ENCODE measurements around the gene ZNF514.

Gene ZNF514

GRCh38 chr2:95159690-95160449 lies at the start of gene ZNF514:
Gene ZNF514, minus strand, starts transcription at chr2:95159848. Its CDS starts 6,595 bp downstream, at chr2:95153253.
- DNase-seq = peak; percentile 79

GRCh38 chr2:95208106-95208505 lies 48.5 kb upstream of the ZNF514 start:
- no peak for DNase-seq

GRCh38 chr2:95207111-95207961 lies 47.7 kb upstream of the ZNF514 start, which contains the start of gene ZNF892:
Gene ZNF892, plus strand, starts transcription at chr2:95207521. Its CDS starts 295 bp downstream, at chr2:95207816.
- DNase-seq = peak; percentile 82

GRCh38 chr2:95206096-95206495 lies 46.4 kb upstream of the ZNF514 start:
- no peak for DNase-seq

GRCh38 chr2:95204396-95204795 lies 44.7 kb upstream of the ZNF514 start:
- no peak for DNase-seq

- DNase-seq = no peak
These were observed 44.3 kb upstream of the ZNF514 start for GRCh38 chr2:95203911-95204310.

- DNase-seq = peak; percentile 55
These were observed 33.3 kb upstream of the ZNF514 start for GRCh38 chr2:95192956-95193355.

- DNase-seq = no peak
These were observed 26.3 kb upstream of the ZNF514 start for GRCh38 chr2:95185973-95186372.

- DNase-seq = no peak
These were observed 25.5 kb upstream of the ZNF514 start for GRCh38 chr2:95185197-95185596.

GRCh38 chr2:95181774-95182173 lies 22.1 kb upstream of the ZNF514 start:
- no peak for DNase-seq

- DNase-seq = no peak
These were observed 19.8 kb upstream of the ZNF514 start for GRCh38 chr2:95179451-95179850.

- no peak for DNase-seq
These were observed 14.4 kb upstream of the ZNF514 start for GRCh38 chr2:95174031-95174542.

GRCh38 chr2:95171902-95172301 lies 12.3 kb upstream of the ZNF514 start:
- DNase-seq = no peak

- DNase-seq = no peak
These were observed 6.6 kb upstream of the ZNF514 start for GRCh38 chr2:95166065-95166763.

- DNase-seq = peak; percentile 97
These were observed 5.9 kb upstream of the ZNF514 start, which contains the start of gene ZNF2 for GRCh38 chr2:95165371-95166064. Gene ZNF2, plus strand, starts transcription at chr2:95165809. Its CDS starts 10,418 bp downstream, at chr2:95176227.

GRCh38 chr2:95165030-95165370 lies 5.4 kb upstream of the ZNF514 start:
- no peak for DNase-seq

- peak; percentile 58 for DNase-seq
These were observed 593 bp downstream of the ZNF514 start for GRCh38 chr2:95158891-95159619.

GRCh38 chr2:95158441-95158840 lies 1.2 kb downstream of the ZNF514 start:
- DNase-seq = no peak

GRCh38 chr2:95149397-95149984 lies 10.2 kb downstream of the ZNF514 start:
- no peak for DNase-seq

GRCh38 chr2:95143838-95144237 lies 15.8 kb downstream of the ZNF514 start:
- DNase-seq = no peak

GRCh38 chr2:95138702-95139101 lies 20.9 kb downstream of the ZNF514 start:
- DNase-seq = no peak

All from activated T-cell treated with anti-CD3 and anti-CD28 coated beads, Interleukin-2, amount 50 U/mL, for 1 hour (primary cell).